Astrocyte (in vitro differentiated cells and primary cell): ENCODE data around the gene RALBP1. TPM values are rescaled to one million over a fixed set of nuclear protein-coding genes. Genes with fewer than 3 reads are reported as not detected.

Source experiments
- DNase-seq: peaks from one replicate; pipeline ENCODE4 v3.0.0-alpha.2; 2010; ENCODE audit warnings: low read depth
- FAIRE-seq: peaks from 2 replicates; lab custom pipeline; 2011; peaks lifted over from hg19 to GRCh38; lab: Jason Lieb, UNC
- H2AFZ ChIP-seq: 2 replicates; pipeline ENCODE4 v1.6.0; 2012; ENCODE audit warnings: low read depth, low read length, inconsistent platforms
- H3K27ac ChIP-seq: 2 replicates; pipeline ENCODE4 v1.5.1; 2011; ENCODE audit warnings: low read depth, low read length, inconsistent platforms
- H3K27me3 ChIP-seq: 2 replicates; pipeline ENCODE4 v1.6.0; 2011; ENCODE audit warnings: low read length, inconsistent platforms; ENCODE audit not compliant: insufficient read depth
- H3K36me3 ChIP-seq: 2 replicates; pipeline ENCODE4 v1.5.1; 2011; ENCODE audit warnings: low read length, inconsistent platforms; ENCODE audit not compliant: insufficient read depth
- H3K4me1 ChIP-seq: 2 replicates; pipeline ENCODE4 v1.5.1; 2011; ENCODE audit warnings: low read length, inconsistent platforms; ENCODE audit not compliant: insufficient read depth
- H3K4me2 ChIP-seq: 2 replicates; pipeline ENCODE4 v1.6.0; 2012; ENCODE audit warnings: low read length, inconsistent platforms
- H3K4me3 ChIP-seq: 2 replicates; pipeline ENCODE4 v1.5.1; 2011; ENCODE audit warnings: low read depth, mild to moderate bottlenecking, low read length, inconsistent platforms; ENCODE audit not compliant: insufficient read depth
- H3K79me2 ChIP-seq: 2 replicates; pipeline ENCODE4 v1.6.0; 2012; ENCODE audit warnings: mild to moderate bottlenecking, low read length, inconsistent platforms; ENCODE audit not compliant: insufficient read depth
- H3K9ac ChIP-seq: 2 replicates; pipeline ENCODE4 v1.6.0; 2012; ENCODE audit warnings: mild to moderate bottlenecking, low read length, inconsistent platforms
- H3K9me3 ChIP-seq: 2 replicates; pipeline ENCODE4 v1.5.1; 2012; ENCODE audit warnings: low read depth, mild to moderate bottlenecking, low read length, inconsistent platforms; ENCODE audit not compliant: insufficient read depth
- H4K20me1 ChIP-seq: 2 replicates; pipeline ENCODE4 v1.6.0; 2012; ENCODE audit warnings: low read length, inconsistent platforms; ENCODE audit not compliant: insufficient read depth
- H3K27ac Mint-ChIP-seq: one replicate; pipeline ENCODE4 v1.8.0; 2021; ENCODE audit warnings: mild to moderate bottlenecking, mixed read lengths; ENCODE audit not compliant: unreplicated experiment
- H3K27me3 Mint-ChIP-seq: one replicate; pipeline ENCODE4 v1.8.0; 2021; ENCODE audit warnings: low read depth, mixed read lengths; ENCODE audit not compliant: unreplicated experiment
- H3K36me3 Mint-ChIP-seq: one replicate; pipeline ENCODE4 v1.8.0; 2021; ENCODE audit warnings: low read depth, mixed read lengths; ENCODE audit not compliant: unreplicated experiment
- H3K4me1 Mint-ChIP-seq: one replicate; pipeline ENCODE4 v1.8.0; 2021; ENCODE audit warnings: low read depth, mixed read lengths; ENCODE audit not compliant: unreplicated experiment
- H3K4me3 Mint-ChIP-seq: one replicate; pipeline ENCODE4 v1.8.0; 2021; ENCODE audit warnings: mild to moderate bottlenecking, moderate library complexity, mixed read lengths; ENCODE audit not compliant: unreplicated experiment
- H3K9me3 Mint-ChIP-seq: one replicate; pipeline ENCODE4 v1.8.0; 2021; ENCODE audit warnings: mild to moderate bottlenecking, mixed read lengths; ENCODE audit not compliant: unreplicated experiment
- CTCF ChIP-seq: IDR thresholded peaks from 2 replicates; pipeline ENCODE4 v1.5.1; 2011; ENCODE audit warnings: low read depth, mild to moderate bottlenecking, inconsistent platforms, low read length, moderate library complexity; ENCODE audit not compliant: insufficient read depth
- EZH2 ChIP-seq: IDR thresholded peaks from 2 replicates; pipeline ENCODE4 v1.6.1; 2012; ENCODE audit warnings: mild to moderate bottlenecking, low read length, inconsistent platforms; ENCODE audit not compliant: insufficient read depth
- total RNA-seq: library from RNA; stranded (reverse); gene quantifications from 2 replicates; pipeline ENCODE4 v1.2.1, GENCODE V29; 2021

Gene RALBP1
- total RNA-seq, 1 donor from 2014 or later, result 57.5 TPM

GRCh38 chr18:9455718-9456511, 19.4 kb upstream of the RALBP1 start:
- H3K9me3 ChIP-seq, result peaks cover 3% of the 10 kb centered on the region
- Mint-ChIP-seq H3K4me1 (no peaks in the 10 kb centered on the region), H3K27me3 (no peaks in the 10 kb centered on the region), H3K27ac (no peak overlapping the region), H3K9me3 (peaks cover 14% of the 10 kb centered on the region), H3K4me3 (no peak overlapping the region), H3K36me3 (no peaks in the 10 kb centered on the region)
- no peaks in the 10 kb centered on the region for H4K20me1 ChIP-seq
- no peaks in the 10 kb centered on the region for H3K36me3 ChIP-seq
- TF ChIP-seq EZH2 (no peak), CTCF (no peak)
- FAIRE-seq (no peak), DNase-seq (no peak)
- H3K4me2 ChIP-seq, result no peak overlapping the region
- H3K79me2 ChIP-seq, result no peaks in the 10 kb centered on the region
- H2AFZ ChIP-seq, result no peak overlapping the region
- no peak overlapping the region for H3K4me3 ChIP-seq
- no peaks in the 10 kb centered on the region for H3K27me3 ChIP-seq
- H3K9ac ChIP-seq, result no peak overlapping the region
- no peaks in the 10 kb centered on the region for H3K4me1 ChIP-seq
- H3K27ac ChIP-seq, result no peak overlapping the region

- Histone ChIP-seq H3K4me3 (no peak overlapping the region), H2AFZ (no peak overlapping the region), H3K27ac (no peak overlapping the region), H3K4me1 (no peaks in the 10 kb centered on the region), H3K9me3 (no peaks in the 10 kb centered on the region), H3K27me3 (no peaks in the 10 kb centered on the region), H3K36me3 (no peaks in the 10 kb centered on the region), H3K4me2 (no peak overlapping the region), H3K79me2 (no peaks in the 10 kb centered on the region), H4K20me1 (no peaks in the 10 kb centered on the region), H3K9ac (no peak overlapping the region)
- DNase-seq, result no peak
- Mint-ChIP-seq H3K27ac (no peak overlapping the region), H3K27me3 (no peaks in the 10 kb centered on the region), H3K9me3 (peaks cover 16% of the 10 kb centered on the region), H3K4me1 (no peaks in the 10 kb centered on the region), H3K36me3 (no peaks in the 10 kb centered on the region), H3K4me3 (no peak overlapping the region)
- TF ChIP-seq CTCF (no peak), EZH2 (no peak)
- peak; percentile 17 for FAIRE-seq
These were observed 9.2 kb upstream of the RALBP1 start for GRCh38 chr18:9466127-9466526.

- Mint-ChIP-seq H3K27ac (no peak overlapping the region), H3K36me3 (no peaks in the 10 kb centered on the region), H3K4me1 (no peaks in the 10 kb centered on the region), H3K9me3 (peaks cover 16% of the 10 kb centered on the region), H3K27me3 (no peaks in the 10 kb centered on the region), H3K4me3 (no peak overlapping the region)
- FAIRE-seq, result no peak
- Histone ChIP-seq H2AFZ (no peak overlapping the region), H3K79me2 (no peaks in the 10 kb centered on the region), H3K27me3 (no peaks in the 10 kb centered on the region), H3K4me2 (no peak overlapping the region), H3K36me3 (no peaks in the 10 kb centered on the region), H3K27ac (no peak overlapping the region), H4K20me1 (no peaks in the 10 kb centered on the region), H3K4me3 (no peak overlapping the region), H3K9me3 (no peaks in the 10 kb centered on the region), H3K4me1 (no peaks in the 10 kb centered on the region), H3K9ac (no peak overlapping the region)
- no peak for DNase-seq
- TF ChIP-seq CTCF (no peak), EZH2 (no peak)
These were observed 8.5 kb upstream of the RALBP1 start for GRCh38 chr18:9466846-9467245.
